Kidney capillary endothelial cell (primary cell): ENCODE results near the gene KCP.
"Not testable (repeated sequence)": the region's sequence is repeated elsewhere in the genome, so short reads cannot be mapped to it uniquely, and the experiment has no call there.

Experiments
- DNase-seq: peaks from one replicate; pipeline ENCODE4 v3.0.0-alpha.2; 2018; ENCODE audit warnings: low spot score

The KCP gene

GRCh38 chr7:128910569-128910945, at the start of gene KCP:
Gene KCP (minus strand): TSS chr7:128910709. CDS start chr7:128910676, 33 bp downstream.
- no peak for DNase-seq

GRCh38 chr7:128959296-128959695, 48.8 kb upstream of the KCP start:
- DNase-seq, result no peak

- no peak for DNase-seq
These were observed 45.5 kb upstream of the KCP start for GRCh38 chr7:128955981-128956380.

GRCh38 chr7:128954830-128955802, 44.6 kb upstream of the KCP start:
- no peak for DNase-seq

- DNase-seq, result no peak
These were observed 43.6 kb upstream of the KCP start for GRCh38 chr7:128954150-128954549.

- DNase-seq, result no peak
These were observed 40.8 kb upstream of the KCP start for GRCh38 chr7:128951296-128951695.

GRCh38 chr7:128948976-128949760, 38.7 kb upstream of the KCP start:
- no peak for DNase-seq

- no peak for DNase-seq
These were observed 37.9 kb upstream of the KCP start for GRCh38 chr7:128948312-128948973.

GRCh38 chr7:128947854-128948253, 37.3 kb upstream of the KCP start:
- DNase-seq, result no peak

- DNase-seq, result no peak
These were observed 36.7 kb upstream of the KCP start for GRCh38 chr7:128946936-128947830.

- no peak for DNase-seq
These were observed 35.3 kb upstream of the KCP start for GRCh38 chr7:128945668-128946366.

- no peak for DNase-seq
These were observed 34.2 kb upstream of the KCP start for GRCh38 chr7:128944487-128945236.

GRCh38 chr7:128943251-128943650, 32.7 kb upstream of the KCP start:
- not testable (repeated sequence) for DNase-seq

- no peak for DNase-seq
These were observed 31.5 kb upstream of the KCP start for GRCh38 chr7:128941946-128942526.

- DNase-seq, result no peak
These were observed 30.9 kb upstream of the KCP start for GRCh38 chr7:128941323-128941890.

GRCh38 chr7:128940494-128941322, 30.2 kb upstream of the KCP start:
- no peak for DNase-seq

- no peak for DNase-seq
These were observed 29.4 kb upstream of the KCP start for GRCh38 chr7:128939861-128940410.
